ENCODE measurements around the gene AMIGO2.
A peak's percentile ranks its signal among the peaks of the same experiment; 100 is the strongest.

- TF ChIP-seq CTCF (IDR thresholded peaks at IDR 0.05): no peak
- TF ChIP-seq POLR2A (IDR thresholded peaks at IDR 0.05): no peak
- TF ChIP-seq POLR2AphosphoS5 (IDR thresholded peaks at IDR 0.05): peak in 1 of 3 donors; percentile 50
Observed at GRCh38 chr12:47080725-47081502, 1.2 kb upstream of the AMIGO2 start.

Measured in stomach (tissue), 4 donors.